GM19351 (cell line): ENCODE results near the gene SCARB2.
A peak's percentile ranks its signal among the peaks of the same experiment; 100 is the strongest.

Experiments used
- ATAC-seq: cut with Tn5 transposase; IDR thresholded peaks from one replicate; pipeline ENCODE4 v1.9.1; 2021; ENCODE audit warnings: mild to moderate bottlenecking, moderate library complexity; ENCODE audit not compliant: unreplicated experiment

SCARB2 gene

GRCh38 chr4:76200771-76201231 is 12.8 kb downstream of the SCARB2 start:
- no peak for ATAC-seq

GRCh38 chr4:76199664-76200211 is 13.9 kb downstream of the SCARB2 start:
- ATAC-seq: peak; percentile 90

GRCh38 chr4:76198411-76199237 is 15.0 kb downstream of the SCARB2 start:
- peak; percentile 41 for ATAC-seq

- no peak for ATAC-seq
These were observed 15.6 kb downstream of the SCARB2 start for GRCh38 chr4:76197971-76198410.

GRCh38 chr4:76197031-76197743 is 16.4 kb downstream of the SCARB2 start:
- no peak for ATAC-seq

GRCh38 chr4:76196376-76196775 is 17.2 kb downstream of the SCARB2 start:
- ATAC-seq: no peak

GRCh38 chr4:76195326-76195725 is 18.3 kb downstream of the SCARB2 start:
- ATAC-seq: no peak

GRCh38 chr4:76194325-76194724 is 19.3 kb downstream of the SCARB2 start:
- ATAC-seq: no peak

- no peak for ATAC-seq
These were observed 21.4 kb downstream of the SCARB2 start for GRCh38 chr4:76192236-76192635.

GRCh38 chr4:76188557-76188956 is 25.1 kb downstream of the SCARB2 start:
- ATAC-seq: no peak

GRCh38 chr4:76188149-76188548 is 25.5 kb downstream of the SCARB2 start:
- ATAC-seq: no peak

GRCh38 chr4:76187152-76187551 is 26.5 kb downstream of the SCARB2 start:
- no peak for ATAC-seq

- ATAC-seq: no peak
These were observed 31.2 kb downstream of the SCARB2 start for GRCh38 chr4:76182463-76182862.

- peak; percentile 93 for ATAC-seq
These were observed 34.0 kb downstream of the SCARB2 start for GRCh38 chr4:76179398-76180318.

GRCh38 chr4:76178296-76178695 is 35.3 kb downstream of the SCARB2 start:
- no peak for ATAC-seq

- ATAC-seq: no peak
These were observed 35.9 kb downstream of the SCARB2 start for GRCh38 chr4:76177709-76178108.

- ATAC-seq: no peak
These were observed 38.3 kb downstream of the SCARB2 start for GRCh38 chr4:76175336-76175735.

GRCh38 chr4:76174216-76174615 is 39.4 kb downstream of the SCARB2 start:
- no peak for ATAC-seq

- no peak for ATAC-seq
These were observed 44.9 kb downstream of the SCARB2 start for GRCh38 chr4:76168688-76169087.

GRCh38 chr4:76166480-76166879 is 47.1 kb downstream of the SCARB2 start:
- ATAC-seq: no peak

GRCh38 chr4:76160355-76160754 is 53.3 kb downstream of the SCARB2 start:
- no peak for ATAC-seq
